Neural cell (in vitro differentiated cells): ENCODE measurements around the gene HPD. TPM values are rescaled to one million over a fixed set of nuclear protein-coding genes. Genes with fewer than 3 reads are reported as not detected.

ENCODE experiments used
- H2AFZ ChIP-seq: fragments of 200-600, 300-800 bp; sonication (generic), shearing (Covaris generic); 2 replicates; pipeline ENCODE4 v1.6.0; 2014; ENCODE audit warnings: low read depth, mild to moderate bottlenecking, antibody characterized with exemption, low read length, moderate library complexity
- H3F3A ChIP-seq: fragments of 200-600 bp; shearing (Covaris generic); 2 replicates; pipeline ENCODE4 v1.6.1; 2016; ENCODE audit warnings: mild to moderate bottlenecking, moderate library complexity, mixed read lengths, antibody characterized with exemption, low read length; ENCODE audit not compliant: insufficient read depth, poor library complexity, severe bottlenecking
- H3K27ac ChIP-seq: fragments of 200-600, 300-800 bp; sonication (generic), shearing (Covaris generic); 2 replicates; pipeline ENCODE4 v1.5.1; 2014; ENCODE audit warnings: mild to moderate bottlenecking, low read length, moderate library complexity
- H3K27me3 ChIP-seq: fragments of 300-800, 200-600 bp; sonication (generic), shearing (Covaris generic); 2 replicates; pipeline ENCODE4 v1.6.0; 2014; ENCODE audit warnings: mild to moderate bottlenecking, low read depth, low read length, moderate library complexity; ENCODE audit not compliant: insufficient read depth
- H3K36me3 ChIP-seq: fragments of 300-800, 200-600 bp; sonication (generic), shearing (Covaris generic); 2 replicates; pipeline ENCODE4 v1.5.1; 2014; ENCODE audit warnings: mild to moderate bottlenecking, antibody characterized with exemption, low read length, moderate library complexity; ENCODE audit not compliant: insufficient read depth
- H3K4me2 ChIP-seq: fragments of 300-800, 200-600 bp; sonication (generic), shearing (Covaris generic); 2 replicates; pipeline ENCODE4 v1.6.0; 2014; ENCODE audit warnings: mild to moderate bottlenecking, low read length
- H3K4me3 ChIP-seq: fragments of 300-800, 200-600 bp; sonication (generic), shearing (Covaris generic); 2 replicates; pipeline ENCODE4 v1.5.1; 2014; ENCODE audit warnings: mild to moderate bottlenecking, low read length, moderate library complexity
- H3K79me2 ChIP-seq: fragments of 200-600 bp; shearing (Covaris generic); replicated peaks from 2 replicates; pipeline ENCODE4 v1.6.0; 2014; ENCODE audit warnings: mild to moderate bottlenecking, low read length, moderate library complexity; ENCODE audit not compliant: insufficient read depth
- H3K9ac ChIP-seq: fragments of 300-800, 200-600 bp; sonication (generic), shearing (Covaris generic); 2 replicates; pipeline ENCODE4 v1.6.1; 2016; ENCODE audit warnings: mild to moderate bottlenecking, low read length, mixed read lengths
- H3K9me2 ChIP-seq: fragments of 200-600 bp; shearing (Covaris generic); 2 replicates; pipeline ENCODE4 v1.6.1; 2016; ENCODE audit warnings: mild to moderate bottlenecking, low read length, mixed read lengths; ENCODE audit not compliant: insufficient read depth
- H3K9me3 ChIP-seq: fragments of 200-600, 300-800 bp; sonication (generic), shearing (Covaris generic); 2 replicates; pipeline ENCODE4 v1.6.1; 2016; ENCODE audit warnings: mild to moderate bottlenecking, mixed run types, low read length, moderate library complexity, mixed read lengths
- H4K20me1 ChIP-seq: fragments of 200-600 bp; shearing (Covaris generic); 2 replicates; pipeline ENCODE4 v1.6.1; 2016; ENCODE audit warnings: mild to moderate bottlenecking, mixed run types; ENCODE audit not compliant: insufficient read depth
- CTCF ChIP-seq: fragments of 450-650 bp; IDR thresholded peaks from 2 replicates; pipeline ENCODE4 v1.5.1; 2014; ENCODE audit warnings: antibody characterized with exemption, mild to moderate bottlenecking, moderate library complexity; ENCODE audit not compliant: poor library complexity, severe bottlenecking
- EP300 ChIP-seq: fragments of 450-650 bp; conservative IDR thresholded peaks from 2 replicates; pipeline ENCODE4 v1.6.1; 2014; ENCODE audit warnings: antibody characterized with exemption, mild to moderate bottlenecking, moderate library complexity; ENCODE audit not compliant: poor library complexity, severe bottlenecking
- EZH2 ChIP-seq: fragments of 200-600, 300-800 bp; shearing (Covaris generic), sonication (generic); IDR thresholded peaks from 2 replicates; pipeline ENCODE4 v1.6.1; 2014; ENCODE audit warnings: antibody characterized with exemption, low read length, borderline replicate concordance, mild to moderate bottlenecking; ENCODE audit not compliant: insufficient read depth, poor library complexity, severe bottlenecking
- MXI1 ChIP-seq: fragments of 450-650 bp; conservative IDR thresholded peaks from 2 replicates; pipeline ENCODE4 v1.6.1; 2014; ENCODE audit warnings: antibody characterized with exemption, mild to moderate bottlenecking; ENCODE audit not compliant: poor library complexity, severe bottlenecking
- POLR2AphosphoS5 ChIP-seq: IDR thresholded peaks from 2 replicates; pipeline ENCODE4 v1.6.1; 2012
- RAD21 ChIP-seq: fragments of 450-650 bp; conservative IDR thresholded peaks from 2 replicates; pipeline ENCODE4 v1.6.1; 2014; ENCODE audit warnings: antibody characterized with exemption, mild to moderate bottlenecking, moderate library complexity
- REST ChIP-seq: IDR thresholded peaks from 2 replicates; pipeline ENCODE4 v1.6.1; 2012; ENCODE audit warnings: borderline replicate concordance
- SMC3 ChIP-seq: fragments of 450-650 bp; conservative IDR thresholded peaks from 2 replicates; pipeline ENCODE4 v1.6.1; 2014; ENCODE audit warnings: antibody characterized with exemption, mild to moderate bottlenecking, moderate library complexity; ENCODE audit not compliant: poor library complexity
- TAF1 ChIP-seq: IDR thresholded peaks from 2 replicates; pipeline ENCODE4 v1.6.1; 2012; ENCODE audit warnings: low read depth
- polyA plus RNA-seq: library from polyadenylated mRNA; depleted of rRNA; stranded (reverse); fragments of >200 nt; gene quantifications from 2 replicates; pipeline ENCODE4 v1.2.3, GENCODE V29; 2014

The HPD gene
- polyA plus RNA-seq, 1 donor from 2014 or later = not detected

GRCh38 chr12:121898287-121898686 lies 39.6 kb upstream of the HPD start:
- H3K9me3 ChIP-seq = no peaks in the 10 kb centered on the region
- H2AFZ ChIP-seq = no peak overlapping the region
- no peak overlapping the region for H3K4me3 ChIP-seq
- H3K79me2 ChIP-seq = no peaks in the 10 kb centered on the region
- no peaks in the 10 kb centered on the region for H4K20me1 ChIP-seq
- no peaks in the 10 kb centered on the region for H3K9me2 ChIP-seq
- no peaks in the 10 kb centered on the region for H3F3A ChIP-seq
- no peak overlapping the region for H3K9ac ChIP-seq
- TF ChIP-seq SMC3 (no peak), RAD21 (no peak), EZH2 (no peak), CTCF (no peak), MXI1 (no peak), POLR2AphosphoS5 (no peak), TAF1 (no peak), REST (no peak), EP300 (no peak)
- H3K4me2 ChIP-seq = no peak overlapping the region
- no peak overlapping the region for H3K27ac ChIP-seq
- H3K36me3 ChIP-seq = peaks cover 6% of the 10 kb centered on the region
- no peaks in the 10 kb centered on the region for H3K27me3 ChIP-seq

- Histone ChIP-seq H3K79me2 (peaks cover 6% of the 10 kb centered on the region), H3K9me3 (no peaks in the 10 kb centered on the region), H3K27me3 (no peaks in the 10 kb centered on the region), H3K4me3 (no peak overlapping the region), H4K20me1 (no peaks in the 10 kb centered on the region), H3K36me3 (no peaks in the 10 kb centered on the region), H2AFZ (no peak overlapping the region), H3K4me2 (no peak overlapping the region), H3K27ac (no peak overlapping the region), H3F3A (no peaks in the 10 kb centered on the region), H3K9ac (no peak overlapping the region), H3K9me2 (no peaks in the 10 kb centered on the region)
- TF ChIP-seq RAD21 (peak; percentile 31), CTCF (peak; percentile 46), SMC3 (peak; percentile 60), MXI1 (no peak), REST (no peak)
Observed at GRCh38 chr12:121894633-121895032, 36.0 kb upstream of the HPD start.
